HepG2 (cell line): ENCODE measurements around the gene KDM4B.

ENCODE experiments used
- BRD4 ChIP-seq: sonication (generic); formaldehyde crosslinking; IDR thresholded peaks from 2 replicates; pipeline ENCODE4 v1.4.0; 2020; ENCODE audit warnings: missing genetic modification reagents
- CEBPB ChIP-seq: IDR thresholded peaks from 2 replicates; pipeline ENCODE4 v1.6.1; 2011; ENCODE audit warnings: low read depth, low read length, improper control_type of control experiment, borderline replicate concordance
- EP300 ChIP-seq, 3 experiments: sonication (generic) in 1 of 3; formaldehyde crosslinking in 1 of 3; IDR thresholded peaks; 2 replicates each; pipeline versions ENCODE4 v1.5.1 to v1.6.1; 2011 to 2020; ENCODE audit warnings: low read depth in 2 of 3, low read length in 2 of 3, borderline replicate concordance in 1 of 3, improper control_type of control experiment in 1 of 3, mild to moderate bottlenecking in 1 of 3, missing genetic modification reagents in 1 of 3, moderate library complexity in 1 of 3
- GABPA ChIP-seq, 2 experiments: IDR thresholded peaks; 2 replicates each; pipeline ENCODE4 v1.6.1; 2011 to 2016; ENCODE audit warnings: low read depth in 2 of 2, low read length in 1 of 2, missing biosample characterization in 1 of 2, missing genetic modification characterization in 1 of 2
- HCFC1 ChIP-seq: fragments of 150-350 bp; IDR thresholded peaks from 2 replicates; pipeline ENCODE4 v1.6.1; 2014; ENCODE audit warnings: low read depth, low read length
- SMC3 ChIP-seq: IDR thresholded peaks from 2 replicates; pipeline ENCODE4 v1.6.1; 2011; ENCODE audit warnings: low read length, improper control_type of control experiment
- TF ChIP-seq, protein P1 (sequence below): sonication (generic); formaldehyde crosslinking; IDR thresholded peaks from 2 replicates; pipeline ENCODE4 v1.5.0; 2020; ENCODE audit warnings: mild to moderate bottlenecking, missing genetic modification reagents, moderate library complexity
- TF ChIP-seq, protein P2 (sequence below): sonication (generic); formaldehyde crosslinking; IDR thresholded peaks from 2 replicates; pipeline ENCODE4 v1.4.0; 2020; ENCODE audit warnings: mild to moderate bottlenecking, low read depth, missing genetic modification reagents
- TF ChIP-seq, protein P3 (sequence below): sonication (generic); formaldehyde crosslinking; IDR thresholded peaks from 2 replicates; pipeline ENCODE4 v1.8.0; 2022; ENCODE audit warnings: missing genetic modification reagents, mild to moderate bottlenecking, moderate library complexity, borderline replicate concordance

DNA sequence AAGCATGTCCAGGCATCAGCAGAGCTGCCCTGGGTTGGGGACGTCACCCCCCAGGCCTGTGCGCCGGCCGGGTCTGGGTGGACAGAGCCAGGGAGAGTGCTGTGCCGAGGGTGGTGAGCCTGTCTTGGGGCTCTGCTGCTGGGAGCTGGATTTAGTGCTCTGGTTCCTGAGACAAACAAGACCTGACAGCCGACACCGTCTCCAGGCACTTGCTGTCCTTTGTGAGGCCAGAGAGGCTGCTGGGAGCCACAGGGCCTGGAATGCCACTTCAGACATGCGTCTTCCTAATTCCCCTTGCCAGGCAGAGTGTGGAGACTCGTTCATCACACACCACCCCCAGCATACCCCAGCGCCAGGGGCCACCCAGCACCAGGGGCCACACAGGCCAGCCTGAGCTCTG, 165.8 kb downstream of the KDM4B start:
- TF ChIP-seq HCFC1 (no peak), CEBPB (no peak), EP300 (IDR thresholded peaks at IDR 0.05; ENCODE audit: low read depth in 2 of 2, low read length in 2 of 2) (no peak), EP300 (CRISPR knock-in tag; IDR thresholded peaks at IDR 0.05; ENCODE audit: borderline replicate concordance) (no peak), GABPA (IDR thresholded peaks at IDR 0.05; ENCODE audit: low read depth, low read length) (no peak), GABPA (CRISPR knock-in tag; IDR thresholded peaks at IDR 0.05; ENCODE audit: low read depth) (no peak), BRD4 (CRISPR knock-in tag) (no peak), SMC3 (no peak)
- TF ChIP-seq, protein P1, sequence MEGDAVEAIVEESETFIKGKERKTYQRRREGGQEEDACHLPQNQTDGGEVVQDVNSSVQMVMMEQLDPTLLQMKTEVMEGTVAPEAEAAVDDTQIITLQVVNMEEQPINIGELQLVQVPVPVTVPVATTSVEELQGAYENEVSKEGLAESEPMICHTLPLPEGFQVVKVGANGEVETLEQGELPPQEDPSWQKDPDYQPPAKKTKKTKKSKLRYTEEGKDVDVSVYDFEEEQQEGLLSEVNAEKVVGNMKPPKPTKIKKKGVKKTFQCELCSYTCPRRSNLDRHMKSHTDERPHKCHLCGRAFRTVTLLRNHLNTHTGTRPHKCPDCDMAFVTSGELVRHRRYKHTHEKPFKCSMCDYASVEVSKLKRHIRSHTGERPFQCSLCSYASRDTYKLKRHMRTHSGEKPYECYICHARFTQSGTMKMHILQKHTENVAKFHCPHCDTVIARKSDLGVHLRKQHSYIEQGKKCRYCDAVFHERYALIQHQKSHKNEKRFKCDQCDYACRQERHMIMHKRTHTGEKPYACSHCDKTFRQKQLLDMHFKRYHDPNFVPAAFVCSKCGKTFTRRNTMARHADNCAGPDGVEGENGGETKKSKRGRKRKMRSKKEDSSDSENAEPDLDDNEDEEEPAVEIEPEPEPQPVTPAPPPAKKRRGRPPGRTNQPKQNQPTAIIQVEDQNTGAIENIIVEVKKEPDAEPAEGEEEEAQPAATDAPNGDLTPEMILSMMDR = no peak
- TF ChIP-seq, protein P2, sequence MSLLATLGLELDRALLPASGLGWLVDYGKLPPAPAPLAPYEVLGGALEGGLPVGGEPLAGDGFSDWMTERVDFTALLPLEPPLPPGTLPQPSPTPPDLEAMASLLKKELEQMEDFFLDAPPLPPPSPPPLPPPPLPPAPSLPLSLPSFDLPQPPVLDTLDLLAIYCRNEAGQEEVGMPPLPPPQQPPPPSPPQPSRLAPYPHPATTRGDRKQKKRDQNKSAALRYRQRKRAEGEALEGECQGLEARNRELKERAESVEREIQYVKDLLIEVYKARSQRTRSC (CRISPR knock-in tag) = no peak
- TF ChIP-seq, protein P3, sequence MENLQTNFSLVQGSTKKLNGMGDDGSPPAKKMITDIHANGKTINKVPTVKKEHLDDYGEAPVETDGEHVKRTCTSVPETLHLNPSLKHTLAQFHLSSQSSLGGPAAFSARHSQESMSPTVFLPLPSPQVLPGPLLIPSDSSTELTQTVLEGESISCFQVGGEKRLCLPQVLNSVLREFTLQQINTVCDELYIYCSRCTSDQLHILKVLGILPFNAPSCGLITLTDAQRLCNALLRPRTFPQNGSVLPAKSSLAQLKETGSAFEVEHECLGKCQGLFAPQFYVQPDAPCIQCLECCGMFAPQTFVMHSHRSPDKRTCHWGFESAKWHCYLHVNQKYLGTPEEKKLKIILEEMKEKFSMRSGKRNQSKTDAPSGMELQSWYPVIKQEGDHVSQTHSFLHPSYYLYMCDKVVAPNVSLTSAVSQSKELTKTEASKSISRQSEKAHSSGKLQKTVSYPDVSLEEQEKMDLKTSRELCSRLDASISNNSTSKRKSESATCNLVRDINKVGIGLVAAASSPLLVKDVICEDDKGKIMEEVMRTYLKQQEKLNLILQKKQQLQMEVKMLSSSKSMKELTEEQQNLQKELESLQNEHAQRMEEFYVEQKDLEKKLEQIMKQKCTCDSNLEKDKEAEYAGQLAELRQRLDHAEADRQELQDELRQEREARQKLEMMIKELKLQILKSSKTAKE (CRISPR knock-in tag) = no peak
